GM23338 (cell line): ENCODE results near the gene ACTR2. TPM values are rescaled to one million over a fixed set of nuclear protein-coding genes. Genes with fewer than 3 reads are reported as not detected.
"Not testable (repeated sequence)": the region's sequence is repeated elsewhere in the genome, so short reads cannot be mapped to it uniquely, and the experiment has no call there.

Source experiments
- ATAC-seq: fragments of 200-7000 bp; cut with Tn5 transposase; 3 replicates; pipeline ENCODE4 v1.9.1; 2020
- DNase-seq: peaks from one replicate; pipeline ENCODE4 v3.0.0-alpha.2; 2015; ENCODE audit warnings: low spot score
- H2AFZ ChIP-seq: fragments of 200-600 bp; sonication (generic); 2 replicates; pipeline ENCODE4 v1.8.0; 2016; ENCODE audit warnings: antibody characterized with exemption, mild to moderate bottlenecking, moderate library complexity
- H3F3A ChIP-seq: fragments of 200-600 bp; sonication (generic); replicated peaks from 2 replicates; pipeline ENCODE4 v1.8.0; 2017; ENCODE audit warnings: antibody characterized with exemption, mixed run types, low read depth
- H3K27ac ChIP-seq: fragments of 200-600 bp; sonication (generic); 2 replicates; pipeline ENCODE4 v1.6.1; 2016; ENCODE audit warnings: low read depth
- H3K27me3 ChIP-seq: fragments of 200-600 bp; sonication (generic); 2 replicates; pipeline ENCODE4 v1.8.0; 2016; ENCODE audit warnings: mild to moderate bottlenecking, mixed run types, moderate library complexity; ENCODE audit not compliant: insufficient read depth
- H3K36me3 ChIP-seq: fragments of 200-600 bp; sonication (generic); 2 replicates; pipeline ENCODE4 v1.8.0; 2016; ENCODE audit warnings: mild to moderate bottlenecking; ENCODE audit not compliant: insufficient read depth
- H3K4me1 ChIP-seq: fragments of 200-600 bp; sonication (generic); 2 replicates; pipeline ENCODE4 v1.8.0; 2016; ENCODE audit warnings: mild to moderate bottlenecking, moderate library complexity; ENCODE audit not compliant: insufficient read depth
- H3K4me2 ChIP-seq: fragments of 200-600 bp; sonication (generic); 2 replicates; pipeline ENCODE4 v1.7.1; 2017; ENCODE audit warnings: mixed run types
- H3K4me3 ChIP-seq: fragments of 200-600 bp; sonication (generic); 2 replicates; pipeline ENCODE4 v1.6.1; 2016; ENCODE audit warnings: mixed run types
- H3K79me2 ChIP-seq: fragments of 200-600 bp; sonication (generic); replicated peaks from 2 replicates; pipeline ENCODE4 v1.8.0; 2017; ENCODE audit warnings: mild to moderate bottlenecking; ENCODE audit not compliant: insufficient read depth
- H3K9me2 ChIP-seq: fragments of 200-600 bp; sonication (generic); 2 replicates; pipeline ENCODE4 v1.8.0; 2017; ENCODE audit not compliant: insufficient read depth
- H4K20me1 ChIP-seq: fragments of 200-600 bp; sonication (generic); replicated peaks from 2 replicates; pipeline ENCODE4 v1.8.0; 2017; ENCODE audit warnings: mild to moderate bottlenecking; ENCODE audit not compliant: insufficient read depth
- H3K27ac Mint-ChIP-seq: 2 replicates; pipeline ENCODE4 v1.8.0; 2020; ENCODE audit warnings: inconsistent platforms, mild to moderate bottlenecking, moderate library complexity, mixed read lengths
- H3K27me3 Mint-ChIP-seq: 3 replicates; pipeline ENCODE4 v1.8.0; 2022; ENCODE audit warnings: low read depth, mild to moderate bottlenecking, moderate library complexity, mixed read lengths, inconsistent platforms; ENCODE audit not compliant: insufficient read depth, poor library complexity
- H3K36me3 Mint-ChIP-seq: 3 replicates; pipeline ENCODE4 v1.8.0; 2021; ENCODE audit warnings: low read depth, mild to moderate bottlenecking, inconsistent platforms, moderate library complexity, mixed read lengths
- H3K4me1 Mint-ChIP-seq: 3 replicates; pipeline ENCODE4 v1.8.0; 2020; ENCODE audit warnings: mild to moderate bottlenecking, inconsistent platforms, mixed read lengths
- H3K4me3 Mint-ChIP-seq: 3 replicates; pipeline ENCODE4 v1.8.0; 2021; ENCODE audit warnings: moderate library complexity, mild to moderate bottlenecking, inconsistent platforms, mixed read lengths
- H3K9me3 Mint-ChIP-seq: 3 replicates; pipeline ENCODE4 v1.8.0; 2020; ENCODE audit warnings: moderate library complexity, mild to moderate bottlenecking, inconsistent platforms, mixed read lengths
- CREB1 ChIP-seq: fragments of 250-450 bp; sonication (Bioruptor Pico); IDR thresholded peaks from 2 replicates; pipeline ENCODE4 v1.5.0; 2020; ENCODE audit warnings: low read depth, mild to moderate bottlenecking, moderate library complexity
- NANOG ChIP-seq: IDR thresholded peaks from 2 replicates; pipeline ENCODE4 v1.6.1; 2016; ENCODE audit warnings: antibody characterized with exemption, borderline replicate concordance
- POLR2AphosphoS5 ChIP-seq: IDR thresholded peaks from 2 replicates; pipeline ENCODE4 v1.6.1; 2016; ENCODE audit warnings: antibody characterized with exemption, low read depth
- STAT1 ChIP-seq: IDR thresholded peaks from one replicate; pipeline ENCODE4 v1.6.1; 2016; ENCODE audit warnings: antibody characterized with exemption; ENCODE audit not compliant: unreplicated experiment
- ZNF114 ChIP-seq: fragments of 250-450 bp; sonication (Bioruptor Pico); IDR thresholded peaks from 2 replicates; pipeline ENCODE4 v1.5.0; 2020; ENCODE audit warnings: mild to moderate bottlenecking, moderate library complexity
- ZNF331 ChIP-seq: fragments of 250-450 bp; sonication (Bioruptor Pico); IDR thresholded peaks from 2 replicates; pipeline ENCODE4 v1.5.0; 2020; ENCODE audit warnings: low read depth, mild to moderate bottlenecking, moderate library complexity
- polyA plus RNA-seq: library from polyadenylated mRNA; unstranded; fragments of >200 nt; fragmentation: Nextera tagmentation; extraction: Ambion mirVana; gene quantifications from 2 replicates; pipeline ENCODE4 v1.2.1, GENCODE V29; 2016
- total RNA-seq: library from RNA; depleted of rRNA; stranded (reverse); fragments of >200 nt; shearing (Covaris generic); gene quantifications from 2 replicates; pipeline ENCODE4 v1.2.3, GENCODE V29; 2014
- TF ChIP-seq, protein P1 (sequence below), 2 experiments: fragments of 200-600 bp in 1 of 2; sonication (generic) in 1 of 2; conservative IDR thresholded peaks; 2 replicates each; pipeline versions ENCODE4 v1.5.1 to v1.6.1; 2016 to 2017; ENCODE audit warnings: antibody characterized with exemption in 2 of 2, low read depth in 2 of 2, mild to moderate bottlenecking in 2 of 2, moderate library complexity in 1 of 2
- TF ChIP-seq, protein P2 (sequence below): IDR thresholded peaks from 2 replicates; pipeline ENCODE4 v1.6.1; 2016; ENCODE audit warnings: antibody characterized with exemption
- TF ChIP-seq, protein P3 (sequence below): fragments of 250-450 bp; sonication (Bioruptor Pico); IDR thresholded peaks from 2 replicates; pipeline ENCODE4 v1.5.0; 2020; ENCODE audit warnings: mild to moderate bottlenecking, moderate library complexity
- TF ChIP-seq, protein P4 (sequence below): IDR thresholded peaks from one replicate; pipeline ENCODE4 v1.6.1; 2018; ENCODE audit warnings: antibody characterized with exemption; ENCODE audit not compliant: unreplicated experiment

Gene ACTR2
- total and polyA plus RNA-seq, 2 experiments from 2014 or later = 73.6 to 87.6 TPM

DNA sequence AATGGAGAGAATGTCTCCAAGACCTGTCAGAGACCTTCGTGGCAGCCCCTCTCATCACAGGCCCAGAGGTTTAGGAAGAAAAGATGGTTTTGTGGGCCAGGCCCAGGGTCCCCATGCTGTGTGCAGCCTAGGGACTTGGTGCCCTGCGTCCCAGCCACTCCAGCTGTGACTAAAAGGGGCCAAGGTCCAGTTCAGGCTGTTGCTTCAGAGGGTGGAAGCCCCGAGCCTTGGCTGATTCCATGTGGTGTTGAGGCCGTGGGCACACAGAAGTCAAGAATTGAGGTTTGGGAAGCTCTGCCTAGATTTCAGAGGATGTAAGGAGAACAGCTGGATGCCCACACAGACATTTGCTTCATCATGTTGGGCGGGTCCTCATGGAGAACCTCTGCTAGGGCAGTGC lies 45.1 kb upstream of the ACTR2 start:
- Mint-ChIP-seq H3K9me3 (peaks cover 2% of the 10 kb centered on the region; the same call in 1 of the 3 replicates), H3K27me3 (peaks cover 10% of the 10 kb centered on the region), H3K27ac (no peak overlapping the region), H3K4me1 (peaks cover 4% of the 10 kb centered on the region), H3K36me3 (no peaks in the 10 kb centered on the region), H3K4me3 (no peak overlapping the region)
- Histone ChIP-seq H3K9me2 (no peaks in the 10 kb centered on the region), H3K27me3 (no peaks in the 10 kb centered on the region), H3K4me2 (no peak overlapping the region), H3K4me1 (no peaks in the 10 kb centered on the region), H2AFZ (no peak overlapping the region; the same call in 1 of the 2 replicates), H3K36me3 (no peaks in the 10 kb centered on the region), H3K79me2 (no peaks in the 10 kb centered on the region), H3F3A (no peaks in the 10 kb centered on the region), H4K20me1 (no peaks in the 10 kb centered on the region), H3K4me3 (no peak overlapping the region), H3K27ac (no peak overlapping the region)
- ATAC-seq (no peak), DNase-seq (no peak)
- no peak for TF ChIP-seq CREB1
- TF ChIP-seq, protein P1, sequence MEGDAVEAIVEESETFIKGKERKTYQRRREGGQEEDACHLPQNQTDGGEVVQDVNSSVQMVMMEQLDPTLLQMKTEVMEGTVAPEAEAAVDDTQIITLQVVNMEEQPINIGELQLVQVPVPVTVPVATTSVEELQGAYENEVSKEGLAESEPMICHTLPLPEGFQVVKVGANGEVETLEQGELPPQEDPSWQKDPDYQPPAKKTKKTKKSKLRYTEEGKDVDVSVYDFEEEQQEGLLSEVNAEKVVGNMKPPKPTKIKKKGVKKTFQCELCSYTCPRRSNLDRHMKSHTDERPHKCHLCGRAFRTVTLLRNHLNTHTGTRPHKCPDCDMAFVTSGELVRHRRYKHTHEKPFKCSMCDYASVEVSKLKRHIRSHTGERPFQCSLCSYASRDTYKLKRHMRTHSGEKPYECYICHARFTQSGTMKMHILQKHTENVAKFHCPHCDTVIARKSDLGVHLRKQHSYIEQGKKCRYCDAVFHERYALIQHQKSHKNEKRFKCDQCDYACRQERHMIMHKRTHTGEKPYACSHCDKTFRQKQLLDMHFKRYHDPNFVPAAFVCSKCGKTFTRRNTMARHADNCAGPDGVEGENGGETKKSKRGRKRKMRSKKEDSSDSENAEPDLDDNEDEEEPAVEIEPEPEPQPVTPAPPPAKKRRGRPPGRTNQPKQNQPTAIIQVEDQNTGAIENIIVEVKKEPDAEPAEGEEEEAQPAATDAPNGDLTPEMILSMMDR (conservative IDR thresholded peaks at IDR 0.05; ENCODE audit: low read depth in 2 of 2) = no peak
- no peak for TF ChIP-seq ZNF114
- TF ChIP-seq STAT1 = no peak
- TF ChIP-seq, protein P2, sequence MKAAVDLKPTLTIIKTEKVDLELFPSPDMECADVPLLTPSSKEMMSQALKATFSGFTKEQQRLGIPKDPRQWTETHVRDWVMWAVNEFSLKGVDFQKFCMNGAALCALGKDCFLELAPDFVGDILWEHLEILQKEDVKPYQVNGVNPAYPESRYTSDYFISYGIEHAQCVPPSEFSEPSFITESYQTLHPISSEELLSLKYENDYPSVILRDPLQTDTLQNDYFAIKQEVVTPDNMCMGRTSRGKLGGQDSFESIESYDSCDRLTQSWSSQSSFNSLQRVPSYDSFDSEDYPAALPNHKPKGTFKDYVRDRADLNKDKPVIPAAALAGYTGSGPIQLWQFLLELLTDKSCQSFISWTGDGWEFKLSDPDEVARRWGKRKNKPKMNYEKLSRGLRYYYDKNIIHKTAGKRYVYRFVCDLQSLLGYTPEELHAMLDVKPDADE = no peak
- TF ChIP-seq, protein P3, sequence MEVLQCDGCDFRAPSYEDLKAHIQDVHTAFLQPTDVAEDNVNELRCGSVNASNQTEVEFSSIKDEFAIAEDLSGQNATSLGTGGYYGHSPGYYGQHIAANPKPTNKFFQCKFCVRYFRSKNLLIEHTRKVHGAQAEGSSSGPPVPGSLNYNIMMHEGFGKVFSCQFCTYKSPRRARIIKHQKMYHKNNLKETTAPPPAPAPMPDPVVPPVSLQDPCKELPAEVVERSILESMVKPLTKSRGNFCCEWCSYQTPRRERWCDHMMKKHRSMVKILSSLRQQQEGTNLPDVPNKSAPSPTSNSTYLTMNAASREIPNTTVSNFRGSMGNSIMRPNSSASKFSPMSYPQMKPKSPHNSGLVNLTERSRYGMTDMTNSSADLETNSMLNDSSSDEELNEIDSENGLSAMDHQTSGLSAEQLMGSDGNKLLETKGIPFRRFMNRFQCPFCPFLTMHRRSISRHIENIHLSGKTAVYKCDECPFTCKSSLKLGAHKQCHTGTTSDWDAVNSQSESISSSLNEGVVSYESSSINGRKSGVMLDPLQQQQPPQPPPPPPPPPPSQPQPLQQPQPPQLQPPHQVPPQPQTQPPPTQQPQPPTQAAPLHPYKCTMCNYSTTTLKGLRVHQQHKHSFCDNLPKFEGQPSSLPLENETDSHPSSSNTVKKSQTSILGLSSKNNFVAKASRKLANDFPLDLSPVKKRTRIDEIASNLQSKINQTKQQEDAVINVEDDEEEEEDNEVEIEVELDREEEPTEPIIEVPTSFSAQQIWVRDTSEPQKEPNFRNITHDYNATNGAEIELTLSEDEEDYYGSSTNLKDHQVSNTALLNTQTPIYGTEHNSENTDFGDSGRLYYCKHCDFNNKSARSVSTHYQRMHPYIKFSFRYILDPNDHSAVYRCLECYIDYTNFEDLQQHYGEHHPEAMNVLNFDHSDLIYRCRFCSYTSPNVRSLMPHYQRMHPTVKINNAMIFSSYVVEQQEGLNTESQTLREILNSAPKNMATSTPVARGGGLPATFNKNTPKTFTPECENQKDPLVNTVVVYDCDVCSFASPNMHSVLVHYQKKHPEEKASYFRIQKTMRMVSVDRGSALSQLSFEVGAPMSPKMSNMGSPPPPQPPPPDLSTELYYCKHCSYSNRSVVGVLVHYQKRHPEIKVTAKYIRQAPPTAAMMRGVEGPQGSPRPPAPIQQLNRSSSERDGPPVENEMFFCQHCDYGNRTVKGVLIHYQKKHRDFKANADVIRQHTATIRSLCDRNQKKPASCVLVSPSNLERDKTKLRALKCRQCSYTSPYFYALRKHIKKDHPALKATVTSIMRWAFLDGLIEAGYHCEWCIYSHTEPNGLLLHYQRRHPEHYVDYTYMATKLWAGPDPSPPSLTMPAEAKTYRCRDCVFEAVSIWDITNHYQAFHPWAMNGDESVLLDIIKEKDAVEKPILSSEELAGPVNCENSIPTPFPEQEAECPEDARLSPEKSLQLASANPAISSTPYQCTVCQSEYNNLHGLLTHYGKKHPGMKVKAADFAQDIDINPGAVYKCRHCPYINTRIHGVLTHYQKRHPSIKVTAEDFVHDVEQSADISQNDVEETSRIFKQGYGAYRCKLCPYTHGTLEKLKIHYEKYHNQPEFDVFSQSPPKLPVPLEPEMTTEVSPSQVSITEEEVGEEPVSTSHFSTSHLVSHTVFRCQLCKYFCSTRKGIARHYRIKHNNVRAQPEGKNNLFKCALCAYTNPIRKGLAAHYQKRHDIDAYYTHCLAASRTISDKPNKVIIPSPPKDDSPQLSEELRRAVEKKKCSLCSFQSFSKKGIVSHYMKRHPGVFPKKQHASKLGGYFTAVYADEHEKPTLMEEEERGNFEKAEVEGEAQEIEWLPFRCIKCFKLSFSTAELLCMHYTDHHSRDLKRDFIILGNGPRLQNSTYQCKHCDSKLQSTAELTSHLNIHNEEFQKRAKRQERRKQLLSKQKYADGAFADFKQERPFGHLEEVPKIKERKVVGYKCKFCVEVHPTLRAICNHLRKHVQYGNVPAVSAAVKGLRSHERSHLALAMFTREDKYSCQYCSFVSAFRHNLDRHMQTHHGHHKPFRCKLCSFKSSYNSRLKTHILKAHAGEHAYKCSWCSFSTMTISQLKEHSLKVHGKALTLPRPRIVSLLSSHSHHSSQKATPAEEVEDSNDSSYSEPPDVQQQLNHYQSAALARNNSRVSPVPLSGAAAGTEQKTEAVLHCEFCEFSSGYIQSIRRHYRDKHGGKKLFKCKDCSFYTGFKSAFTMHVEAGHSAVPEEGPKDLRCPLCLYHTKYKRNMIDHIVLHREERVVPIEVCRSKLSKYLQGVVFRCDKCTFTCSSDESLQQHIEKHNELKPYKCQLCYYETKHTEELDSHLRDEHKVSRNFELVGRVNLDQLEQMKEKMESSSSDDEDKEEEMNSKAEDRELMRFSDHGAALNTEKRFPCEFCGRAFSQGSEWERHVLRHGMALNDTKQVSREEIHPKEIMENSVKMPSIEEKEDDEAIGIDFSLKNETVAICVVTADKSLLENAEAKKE (CRISPR knock-in tag) = no peak
- TF ChIP-seq ZNF331 = no peak
- TF ChIP-seq, protein P4, sequence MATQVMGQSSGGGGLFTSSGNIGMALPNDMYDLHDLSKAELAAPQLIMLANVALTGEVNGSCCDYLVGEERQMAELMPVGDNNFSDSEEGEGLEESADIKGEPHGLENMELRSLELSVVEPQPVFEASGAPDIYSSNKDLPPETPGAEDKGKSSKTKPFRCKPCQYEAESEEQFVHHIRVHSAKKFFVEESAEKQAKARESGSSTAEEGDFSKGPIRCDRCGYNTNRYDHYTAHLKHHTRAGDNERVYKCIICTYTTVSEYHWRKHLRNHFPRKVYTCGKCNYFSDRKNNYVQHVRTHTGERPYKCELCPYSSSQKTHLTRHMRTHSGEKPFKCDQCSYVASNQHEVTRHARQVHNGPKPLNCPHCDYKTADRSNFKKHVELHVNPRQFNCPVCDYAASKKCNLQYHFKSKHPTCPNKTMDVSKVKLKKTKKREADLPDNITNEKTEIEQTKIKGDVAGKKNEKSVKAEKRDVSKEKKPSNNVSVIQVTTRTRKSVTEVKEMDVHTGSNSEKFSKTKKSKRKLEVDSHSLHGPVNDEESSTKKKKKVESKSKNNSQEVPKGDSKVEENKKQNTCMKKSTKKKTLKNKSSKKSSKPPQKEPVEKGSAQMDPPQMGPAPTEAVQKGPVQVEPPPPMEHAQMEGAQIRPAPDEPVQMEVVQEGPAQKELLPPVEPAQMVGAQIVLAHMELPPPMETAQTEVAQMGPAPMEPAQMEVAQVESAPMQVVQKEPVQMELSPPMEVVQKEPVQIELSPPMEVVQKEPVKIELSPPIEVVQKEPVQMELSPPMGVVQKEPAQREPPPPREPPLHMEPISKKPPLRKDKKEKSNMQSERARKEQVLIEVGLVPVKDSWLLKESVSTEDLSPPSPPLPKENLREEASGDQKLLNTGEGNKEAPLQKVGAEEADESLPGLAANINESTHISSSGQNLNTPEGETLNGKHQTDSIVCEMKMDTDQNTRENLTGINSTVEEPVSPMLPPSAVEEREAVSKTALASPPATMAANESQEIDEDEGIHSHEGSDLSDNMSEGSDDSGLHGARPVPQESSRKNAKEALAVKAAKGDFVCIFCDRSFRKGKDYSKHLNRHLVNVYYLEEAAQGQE = no peak
- no peak for TF ChIP-seq NANOG
- TF ChIP-seq POLR2AphosphoS5 = no peak

DNA sequence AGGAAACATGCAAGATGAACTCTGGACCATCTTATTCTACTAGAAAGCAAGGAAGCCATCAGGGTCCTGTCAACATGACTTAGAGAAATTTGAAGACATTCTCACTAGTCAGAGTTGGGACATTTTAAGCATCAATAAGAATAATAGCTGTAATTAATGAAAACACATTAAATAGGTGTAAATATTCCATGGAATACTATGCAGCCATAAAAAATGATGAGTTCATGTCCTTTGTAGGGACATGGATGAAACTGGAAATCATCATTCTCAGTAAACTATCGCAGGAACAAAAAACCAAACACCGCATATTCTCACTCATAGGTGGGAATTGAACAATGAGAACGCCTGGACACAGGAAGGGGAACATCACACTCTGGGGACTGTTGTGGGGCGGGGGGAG lies 44.2 kb upstream of the ACTR2 start:
- not testable (repeated sequence) for ATAC-seq

More for the DNA sequence above, 44.2 kb upstream of the ACTR2 start:
- H3K4me1 ChIP-seq, H3K9me2 ChIP-seq, H3K79me2 ChIP-seq, H3F3A ChIP-seq, H3K27ac Mint-ChIP-seq, H3K27ac ChIP-seq, H3K4me3 Mint-ChIP-seq, H3K36me3 ChIP-seq, H4K20me1 ChIP-seq, H2AFZ ChIP-seq, DNase-seq, H3K27me3 ChIP-seq, H3K36me3 Mint-ChIP-seq, H3K4me1 Mint-ChIP-seq, H3K4me3 ChIP-seq, H3K9me3 Mint-ChIP-seq, H3K4me2 ChIP-seq: not testable (repeated sequence)
- peaks cover 10% of the 10 kb centered on the region for H3K27me3 Mint-ChIP-seq
